Myocyte (in vitro differentiated cells): ENCODE results near the gene CLEC19A. TPM values are rescaled to one million over a fixed set of nuclear protein-coding genes. Genes with fewer than 3 reads are reported as not detected.
A peak's percentile ranks its signal among the peaks of the same experiment; 100 is the strongest.
"Not testable (repeated sequence)": the region's sequence is repeated elsewhere in the genome, so short reads cannot be mapped to it uniquely, and the experiment has no call there.

Experiments used
- DNase-seq: peaks from one replicate; pipeline ENCODE4 v3.0.0-alpha.2; 2012; ENCODE audit warnings: low read depth
- total RNA-seq: library from RNA; depleted of rRNA; stranded (reverse); fragments of >200 nt; gene quantifications from 2 replicates; pipeline ENCODE4 v1.2.3, GENCODE V29; 2014

Gene CLEC19A
- total RNA-seq, 1 donor from 2014 or later: not detected

DNA sequence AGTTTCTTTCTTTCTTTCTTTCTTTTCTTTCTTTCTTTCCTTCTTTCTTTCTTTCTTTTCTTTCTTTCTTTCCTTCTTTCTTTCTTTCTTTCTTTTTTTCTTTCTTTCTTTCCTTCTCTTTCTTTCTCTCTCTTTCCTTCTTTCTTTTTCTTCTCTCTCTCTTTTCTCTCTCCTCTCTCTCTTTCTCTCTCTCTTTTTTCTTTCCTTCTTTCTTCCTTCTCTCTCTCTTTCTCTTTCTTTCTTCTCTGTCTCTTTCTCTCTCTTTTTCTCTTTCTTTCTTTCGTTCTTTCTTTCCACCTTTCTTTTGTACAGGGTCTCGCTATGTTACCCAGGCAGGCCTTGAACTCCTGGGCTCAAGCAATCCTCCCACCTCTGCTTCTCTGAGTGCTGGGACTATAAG lies 35.7 kb downstream of the CLEC19A start:
- DNase-seq: not testable (repeated sequence)

DNA sequence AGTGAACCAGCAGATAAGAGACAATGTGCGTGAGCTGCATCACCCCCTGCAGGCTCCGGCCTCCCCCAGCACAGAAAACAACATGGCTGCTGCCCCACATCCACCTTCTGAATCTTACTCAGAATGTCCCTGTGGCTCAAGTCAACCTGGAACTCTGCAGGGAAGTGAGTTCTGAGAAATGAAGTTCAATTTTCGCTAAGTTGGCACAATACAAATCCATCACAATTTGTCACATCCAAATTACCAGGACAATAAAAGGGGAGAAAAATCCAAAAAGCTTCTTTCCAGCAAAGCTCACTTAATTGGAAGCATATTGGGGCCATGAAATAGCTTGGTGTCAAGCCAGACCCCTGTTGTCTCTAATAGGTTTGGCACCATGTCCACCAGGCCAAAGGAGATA lies 38.1 kb downstream of the CLEC19A start:
- no peak for DNase-seq

DNA sequence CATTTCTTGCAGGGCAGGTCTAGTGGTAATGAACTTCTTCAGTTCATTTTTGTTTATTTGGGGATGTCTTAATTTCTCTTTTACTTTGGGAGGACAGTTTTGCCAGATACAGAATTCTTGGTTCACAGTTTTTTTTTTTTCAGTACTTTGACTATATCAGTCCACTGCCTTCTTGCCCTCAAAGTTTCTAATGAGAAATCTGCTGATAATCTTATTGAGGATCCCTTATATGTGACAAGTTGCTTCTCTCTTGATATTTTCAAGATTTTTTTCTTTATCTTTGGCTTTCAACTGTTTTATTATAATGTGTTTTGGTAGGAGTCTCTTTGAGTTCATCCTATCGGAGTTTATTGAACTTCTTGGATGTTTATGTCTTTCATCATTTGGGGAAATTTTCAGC lies 42.8 kb downstream of the CLEC19A start:
- no peak for DNase-seq

DNA sequence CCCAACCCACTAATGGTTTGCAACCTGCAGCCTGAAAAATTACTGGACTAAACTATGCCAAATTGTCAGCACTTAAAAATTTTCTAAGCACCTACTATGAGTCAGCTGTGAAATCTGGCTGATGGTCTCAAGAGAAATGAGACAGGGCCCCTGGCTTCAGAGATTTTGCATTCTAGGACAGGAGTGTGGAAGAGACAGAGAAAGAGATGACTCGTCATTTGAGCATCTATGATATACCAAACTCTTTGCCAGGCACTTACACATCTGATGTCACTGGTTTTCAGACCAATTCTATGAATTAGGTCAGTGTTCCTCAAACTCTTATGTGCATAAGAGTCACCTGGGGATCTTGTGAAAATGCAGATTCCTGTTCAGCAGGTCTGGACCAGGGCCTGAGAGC lies 44.4 kb downstream of the CLEC19A start:
- DNase-seq: no peak

DNA sequence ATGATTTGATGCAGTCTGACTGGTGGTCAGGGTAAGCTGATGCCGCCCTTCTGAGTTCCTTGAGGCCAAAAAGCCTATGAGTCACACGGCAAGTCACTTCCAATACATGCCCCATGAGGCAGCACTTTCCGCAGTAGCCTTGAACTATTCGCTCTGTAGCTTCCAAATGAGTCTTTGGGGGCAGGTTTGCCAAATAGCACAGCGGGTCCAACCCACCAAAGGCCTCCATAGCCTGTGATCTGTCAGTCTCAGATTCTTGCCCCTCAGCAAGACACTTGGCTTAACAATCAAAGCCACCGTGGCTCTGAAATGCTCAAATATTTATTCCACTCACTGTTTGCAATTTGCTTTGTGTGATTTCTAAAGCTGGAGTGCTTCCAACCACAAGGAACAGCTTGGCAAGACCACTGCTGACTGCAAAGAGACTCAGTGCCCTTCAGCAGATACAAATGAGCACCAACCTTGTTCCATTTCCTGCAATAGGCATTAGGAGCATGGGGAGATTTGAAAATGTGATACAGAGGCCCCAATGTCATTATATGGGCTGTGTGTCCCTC lies 45.4 kb downstream of the CLEC19A start:
- peak; percentile 74 for DNase-seq

DNA sequence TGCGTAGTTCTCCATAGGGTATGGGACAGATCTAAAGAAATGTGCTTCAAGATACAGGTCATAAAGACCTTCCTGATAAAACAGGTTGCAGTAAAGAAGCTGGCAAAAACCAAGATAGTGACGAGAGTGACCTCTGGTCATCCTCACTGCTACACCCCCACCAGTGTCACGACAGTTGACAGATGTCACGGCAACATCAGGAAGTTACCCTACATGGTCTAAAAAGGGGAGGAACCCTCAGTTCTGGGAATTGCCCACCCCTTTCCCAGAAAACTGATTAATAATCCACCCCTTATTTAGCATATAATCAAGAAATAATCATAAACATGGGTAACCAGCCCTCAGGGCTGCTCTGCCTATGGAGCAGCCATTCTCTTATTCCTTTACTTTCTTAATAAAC lies 46.3 kb downstream of the CLEC19A start:
- no peak for DNase-seq

DNA sequence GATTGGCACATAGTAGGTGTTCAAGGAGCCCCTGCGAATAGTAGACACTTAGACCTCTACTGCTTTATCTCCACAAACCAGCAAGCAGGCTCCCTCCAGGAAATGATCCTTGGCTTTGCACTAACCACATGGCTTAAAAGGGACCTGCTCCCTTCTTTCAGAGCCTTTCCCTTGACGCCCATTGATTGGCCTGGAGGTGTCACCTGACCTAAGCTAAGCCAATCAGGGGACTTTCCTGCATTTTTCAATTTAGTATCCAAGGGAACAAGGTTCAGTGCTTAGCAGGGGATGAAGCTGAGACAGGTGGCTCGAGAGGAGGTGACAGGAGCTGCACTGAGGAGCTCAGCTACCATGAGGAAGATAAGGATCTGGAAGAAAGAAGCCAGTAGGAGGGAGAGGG lies 52.8 kb downstream of the CLEC19A start:
- no peak for DNase-seq

DNA sequence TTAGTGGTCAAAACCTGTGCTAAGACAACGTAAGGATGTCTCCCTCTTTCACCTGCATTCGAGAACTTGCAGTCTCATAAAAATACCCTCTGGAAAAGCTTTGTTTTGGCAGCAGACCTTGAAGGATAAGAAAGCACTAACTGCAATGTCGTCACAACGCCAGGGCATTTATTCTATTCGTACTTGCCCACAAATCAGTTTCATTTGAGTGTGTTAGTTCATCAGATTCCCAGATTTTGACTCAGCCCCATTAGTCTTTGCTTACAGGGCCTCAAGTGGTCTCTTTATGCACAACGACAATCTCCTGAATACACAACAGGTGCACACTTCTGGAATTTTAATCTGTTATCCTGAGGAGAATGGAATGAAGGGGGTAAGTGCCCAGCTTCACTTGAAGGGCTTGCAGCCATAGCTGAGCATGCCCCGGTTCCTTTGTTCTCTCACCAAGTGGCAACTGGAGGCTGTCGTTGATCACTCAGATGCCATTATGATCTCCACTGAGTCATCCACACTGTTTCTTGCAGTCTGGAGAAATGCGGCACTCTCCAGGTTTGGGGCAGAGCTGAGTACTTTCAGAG lies 58.8 kb downstream of the CLEC19A start:
- peak; percentile 12 for DNase-seq

DNA sequence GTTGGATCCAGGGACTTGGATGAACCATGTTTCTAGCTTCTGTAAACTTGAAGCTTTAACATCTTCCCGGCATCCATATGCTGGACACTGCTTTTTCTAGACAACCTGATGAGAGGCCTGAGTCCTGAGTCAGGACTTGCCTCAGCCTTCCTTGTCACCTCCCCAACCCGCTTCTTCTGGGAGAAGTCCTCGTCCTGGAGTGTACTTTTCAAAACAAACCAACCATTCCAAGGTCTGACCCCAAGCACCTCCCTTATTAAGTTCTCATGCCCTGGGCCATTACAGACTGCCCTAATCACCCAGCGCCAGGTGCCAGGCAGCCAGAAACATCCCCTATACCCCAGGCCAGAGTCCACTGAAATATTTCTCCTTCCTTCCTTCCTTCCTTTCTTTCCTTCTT lies 59.4 kb downstream of the CLEC19A start:
- no peak for DNase-seq

DNA sequence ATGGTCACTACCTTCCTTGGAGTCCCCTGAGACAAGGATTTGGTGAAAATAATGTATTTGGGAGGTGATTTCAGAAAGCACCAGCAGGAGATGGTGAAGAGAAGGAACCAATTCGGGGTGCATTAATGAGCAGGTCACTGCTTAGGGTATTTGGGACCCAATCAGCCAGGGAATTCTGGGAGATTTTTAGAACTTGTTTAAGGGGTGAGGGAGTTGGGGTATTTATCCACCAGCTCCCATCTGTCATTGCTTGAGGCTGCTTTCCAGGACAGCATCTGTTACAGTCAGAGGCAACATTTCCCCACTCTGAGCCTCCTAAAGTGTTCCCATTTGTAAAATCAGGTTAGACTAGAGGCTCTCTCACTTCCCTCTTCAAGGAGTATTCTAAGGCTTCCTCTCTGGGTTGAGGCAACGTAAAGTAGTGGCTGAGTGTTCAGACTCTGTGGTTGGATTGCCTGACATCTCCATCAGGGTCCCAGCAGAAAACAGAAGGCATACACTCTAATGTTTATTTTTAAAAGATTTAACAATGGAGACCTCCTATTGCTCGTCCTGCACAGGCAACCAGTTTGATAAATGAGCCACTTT lies 60.9 kb downstream of the CLEC19A start:
- DNase-seq: no peak

DNA sequence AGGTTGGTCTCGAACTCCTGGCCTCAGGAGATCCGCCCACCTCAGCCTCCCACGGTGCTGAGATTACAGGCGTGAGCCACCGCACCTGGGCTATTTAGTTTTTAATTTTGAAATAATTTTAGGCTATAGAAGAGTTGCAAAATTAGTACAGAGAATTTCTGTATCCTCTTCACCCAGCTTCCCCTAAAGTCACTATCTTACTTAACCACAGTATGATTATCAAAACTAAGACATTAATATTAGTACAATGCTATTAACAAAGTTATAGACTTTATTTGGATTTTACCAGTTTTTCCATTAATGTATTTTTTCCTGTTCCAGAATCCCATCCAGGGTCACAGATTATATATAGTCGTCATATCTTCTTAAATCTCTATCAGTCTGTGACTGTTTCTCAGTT lies 62.6 kb downstream of the CLEC19A start:
- DNase-seq: no peak

DNA sequence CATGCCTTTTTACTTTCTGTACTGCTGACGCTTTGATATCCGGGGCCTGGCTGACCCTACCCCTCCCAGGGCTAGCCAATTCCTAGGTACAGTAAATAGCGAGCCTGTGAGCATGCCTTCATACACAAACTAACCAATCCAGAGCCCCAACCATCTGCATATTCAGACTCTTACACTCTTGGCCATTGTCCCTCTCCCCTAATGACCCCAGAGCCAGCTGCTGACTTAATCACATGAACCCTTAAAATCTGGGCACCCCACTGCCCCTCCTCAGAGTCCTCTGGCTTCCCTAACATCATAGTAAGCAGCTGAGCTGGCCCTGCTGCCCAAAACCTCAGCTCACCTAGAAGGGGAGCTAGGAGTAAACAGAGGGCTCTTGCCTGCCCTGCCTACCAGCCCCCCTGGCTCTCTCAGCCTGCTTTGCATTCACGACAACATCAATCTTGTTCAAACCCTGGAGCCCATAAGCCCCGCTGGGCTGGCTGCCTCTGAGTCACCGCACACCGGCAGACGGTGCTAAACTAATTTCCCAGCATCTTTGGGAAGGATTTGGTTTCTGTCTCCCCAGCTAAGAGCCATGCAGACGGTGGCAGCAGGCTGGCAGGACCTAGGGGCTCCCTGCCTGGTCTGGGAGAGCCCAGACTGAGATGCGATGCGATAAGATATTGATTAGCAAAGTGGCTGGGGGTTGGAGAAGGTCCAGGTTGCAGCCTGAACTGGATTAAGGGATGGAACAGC lies 63.2 kb downstream of the CLEC19A start:
- DNase-seq: no peak

DNA sequence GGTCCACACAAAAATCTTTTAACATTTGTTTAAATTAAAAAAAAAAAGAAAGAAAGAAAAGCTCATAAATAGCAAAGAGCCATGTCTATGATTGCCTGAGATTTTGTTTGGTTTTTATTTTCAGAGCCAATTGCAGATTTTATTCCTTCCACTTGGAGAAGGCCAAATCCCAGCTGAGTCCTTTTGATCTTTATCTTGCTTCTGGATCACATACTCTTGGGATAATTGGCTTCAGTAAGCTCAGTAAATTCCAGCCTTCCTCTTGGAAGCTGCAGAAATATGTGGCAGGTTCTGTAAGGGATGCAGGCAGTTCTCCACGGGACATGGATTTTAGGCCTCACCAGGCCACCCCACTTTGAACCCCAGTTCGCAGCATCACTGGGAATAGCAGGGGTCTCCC lies 68.8 kb downstream of the CLEC19A start:
- no peak for DNase-seq

DNA sequence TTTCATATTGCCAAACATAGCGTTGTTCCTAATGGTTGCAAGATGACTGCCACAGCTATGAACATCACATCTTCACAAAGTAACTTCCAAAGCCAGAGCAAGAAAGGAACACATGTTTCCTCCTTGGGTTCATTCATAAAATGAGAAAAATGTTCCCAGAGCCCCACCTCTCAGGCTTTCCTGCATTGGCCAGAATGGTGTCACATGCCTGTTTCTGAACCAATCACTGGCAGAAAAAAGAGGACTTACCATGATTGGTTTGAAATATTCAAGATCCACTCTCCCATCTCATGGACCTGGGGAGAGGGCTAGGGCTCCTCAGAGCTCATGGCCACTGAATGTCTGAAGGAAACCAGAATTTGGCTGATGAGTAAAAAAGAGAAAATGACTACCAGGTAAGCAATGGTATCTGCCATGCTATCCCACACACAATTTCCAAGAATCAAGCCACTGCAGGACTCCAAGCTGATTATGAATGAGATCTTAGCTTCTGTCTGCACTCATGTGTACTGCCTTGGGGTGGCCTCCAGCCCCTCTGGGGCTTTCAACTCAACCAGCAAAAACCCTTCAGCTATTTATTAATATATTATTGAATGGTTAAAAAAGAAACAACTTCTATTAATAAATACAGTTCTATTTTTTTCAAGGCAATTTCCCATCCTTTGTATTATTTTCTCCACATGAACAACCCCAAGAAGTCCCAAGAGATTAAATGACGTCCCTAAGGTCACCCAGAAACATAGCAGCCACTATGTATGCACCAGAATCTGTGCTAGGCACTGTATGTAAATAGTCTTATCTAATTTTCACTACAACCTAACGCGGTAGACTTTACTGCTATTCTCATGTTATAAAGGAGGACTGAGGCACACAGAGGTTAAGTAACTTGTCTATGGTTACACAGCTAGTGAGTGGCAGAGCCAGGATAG lies 70.8 kb downstream of the CLEC19A start:
- DNase-seq: no peak

DNA sequence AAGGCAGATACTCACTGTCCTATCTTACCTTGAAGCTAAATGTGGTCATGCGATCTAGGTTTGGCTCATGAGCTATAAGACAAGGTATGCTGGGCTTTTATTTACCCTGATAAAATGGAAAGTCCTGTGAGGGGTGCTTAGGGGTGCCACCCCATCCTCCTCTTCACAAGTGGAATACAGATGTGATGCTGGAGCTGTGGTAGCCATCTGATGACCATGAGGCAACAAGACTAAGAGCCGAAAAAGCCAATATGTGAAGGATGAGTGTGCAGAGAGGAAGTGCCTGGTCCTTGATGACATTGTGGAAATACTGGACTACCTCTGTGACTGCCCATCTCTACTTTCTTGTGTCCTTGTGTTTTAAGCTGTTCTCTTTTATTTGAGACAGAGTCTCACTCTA lies 74.0 kb downstream of the CLEC19A start:
- no peak for DNase-seq

Other genes starting within 250 kb of the CLEC19A start
- 17.4 and 17.8 TPM in 2 replicates for gene COQ7, start 218.1 kb upstream of the CLEC19A start, total RNA-seq
- 26.1 and 26.6 TPM in 2 replicates for gene ITPRIPL2, start 171.8 kb upstream of the CLEC19A start, total RNA-seq
- gene SYT17, start 117.5 kb upstream of the CLEC19A start, total RNA-seq: 0.19 and 0.36 TPM in 2 replicates
- gene TMC5, start 132.2 kb downstream of the CLEC19A start, total RNA-seq: not detected in 2 replicates
- gene GDE1, start 236.4 kb downstream of the CLEC19A start, total RNA-seq: 72.5 and 77.2 TPM in 2 replicates
- 8.0 and 10.0 TPM in 2 replicates for gene CCP110, start 238.2 kb downstream of the CLEC19A start, total RNA-seq